GM21723 (cell line): ENCODE measurements around the gene JARID2.

Source experiments
- ATAC-seq: cut with Tn5 transposase; IDR thresholded peaks from one replicate; pipeline ENCODE4 v1.9.1; 2021; ENCODE audit warnings: mild to moderate bottlenecking, moderate library complexity; ENCODE audit not compliant: unreplicated experiment

The JARID2 gene

DNA sequence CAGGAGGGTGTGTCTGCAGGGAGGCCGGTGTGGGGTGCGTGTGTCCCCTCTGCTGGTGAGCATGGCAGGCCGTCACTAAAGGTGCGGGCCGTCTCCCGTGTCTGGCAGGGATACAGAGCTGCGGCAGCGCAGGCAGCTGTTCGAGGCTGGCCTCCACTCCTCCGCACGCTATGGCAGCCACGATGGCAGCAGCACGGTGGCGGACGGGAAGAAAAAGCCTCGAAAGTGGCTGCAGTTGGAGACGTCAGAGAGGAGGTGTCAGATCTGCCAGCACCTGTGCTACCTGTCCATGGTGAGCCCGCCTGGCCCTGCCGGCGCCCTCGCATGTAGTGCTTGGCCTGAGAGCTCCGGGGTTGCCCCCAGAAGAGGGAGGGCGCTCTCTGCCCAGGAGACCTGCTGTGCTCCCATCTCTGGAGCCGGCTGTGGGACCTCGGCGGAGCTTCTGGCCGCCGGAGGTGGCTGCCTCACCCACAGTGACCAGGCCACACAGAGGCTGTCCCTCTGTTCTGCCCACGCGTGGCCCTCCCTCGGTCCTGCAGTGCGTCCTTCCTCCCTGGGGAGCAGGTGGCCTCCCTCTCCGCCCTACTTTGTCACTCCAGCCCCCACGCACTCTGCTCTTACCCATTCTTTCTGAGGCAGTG lies 267.4 kb downstream of the JARID2 start:
- ATAC-seq: no peak

DNA sequence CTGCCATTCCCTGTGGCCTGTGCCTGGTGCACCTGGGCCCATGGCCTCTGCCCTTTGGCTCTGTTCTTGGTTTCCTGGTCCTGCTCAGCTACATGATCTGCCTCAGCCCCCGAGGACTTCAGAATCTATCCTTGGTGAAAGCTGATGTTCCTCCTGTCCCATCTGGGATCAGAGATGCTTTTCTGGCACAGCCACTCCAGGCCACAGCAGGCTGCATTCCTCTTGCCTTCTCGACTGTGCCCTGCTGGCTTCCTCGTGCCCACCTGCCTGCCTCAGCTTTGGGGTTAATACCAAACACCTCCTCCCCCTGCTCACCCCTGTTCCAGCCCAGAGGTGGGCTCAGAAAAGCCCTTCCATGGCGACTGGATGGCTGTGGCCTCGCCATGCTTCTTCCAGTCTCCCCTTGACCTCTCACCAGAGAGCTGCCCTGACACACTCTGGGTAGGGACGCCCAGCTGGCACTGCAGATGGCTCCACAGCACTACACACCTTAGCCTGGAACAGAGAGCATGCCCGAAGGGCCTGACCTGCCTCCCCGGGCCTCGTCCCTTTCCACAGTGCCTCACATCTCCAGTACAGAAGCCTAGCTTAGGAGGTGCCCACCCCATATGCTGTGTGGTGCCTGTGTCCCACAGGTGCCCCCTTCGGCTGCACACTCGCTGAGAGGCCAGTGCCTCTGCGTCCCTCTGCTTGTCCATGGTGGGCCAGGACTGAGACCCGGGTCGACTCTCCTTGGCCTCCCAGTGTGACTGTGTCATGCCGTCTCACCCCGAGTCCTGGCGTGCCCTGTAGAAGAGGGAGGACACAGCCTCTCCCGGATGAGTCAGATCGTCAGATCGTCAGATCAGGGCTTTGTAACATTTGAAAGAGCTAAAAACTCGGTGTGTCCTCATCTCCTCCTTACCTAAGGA lies 268.2 kb downstream of the JARID2 start:
- no peak for ATAC-seq

DNA sequence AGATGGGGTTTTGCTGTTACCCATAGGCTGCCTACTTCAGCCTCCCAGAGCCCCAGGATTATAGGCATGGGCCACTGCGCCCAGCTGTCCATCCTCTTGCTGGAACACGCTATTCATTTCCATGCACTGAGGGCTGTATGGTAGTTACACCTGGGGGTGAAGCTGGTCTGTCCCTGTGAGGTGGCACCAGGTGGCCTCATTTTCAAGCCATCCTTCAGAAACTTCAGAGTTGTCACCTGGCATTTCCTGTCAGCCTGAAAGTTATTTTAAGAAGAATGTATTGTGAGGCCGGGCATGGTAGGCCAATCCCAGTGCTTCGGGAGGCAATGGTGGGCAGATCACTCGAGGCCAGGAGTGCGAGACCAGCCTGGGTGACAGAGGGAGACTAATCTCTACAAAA lies 269.4 kb downstream of the JARID2 start:
- no peak for ATAC-seq

DNA sequence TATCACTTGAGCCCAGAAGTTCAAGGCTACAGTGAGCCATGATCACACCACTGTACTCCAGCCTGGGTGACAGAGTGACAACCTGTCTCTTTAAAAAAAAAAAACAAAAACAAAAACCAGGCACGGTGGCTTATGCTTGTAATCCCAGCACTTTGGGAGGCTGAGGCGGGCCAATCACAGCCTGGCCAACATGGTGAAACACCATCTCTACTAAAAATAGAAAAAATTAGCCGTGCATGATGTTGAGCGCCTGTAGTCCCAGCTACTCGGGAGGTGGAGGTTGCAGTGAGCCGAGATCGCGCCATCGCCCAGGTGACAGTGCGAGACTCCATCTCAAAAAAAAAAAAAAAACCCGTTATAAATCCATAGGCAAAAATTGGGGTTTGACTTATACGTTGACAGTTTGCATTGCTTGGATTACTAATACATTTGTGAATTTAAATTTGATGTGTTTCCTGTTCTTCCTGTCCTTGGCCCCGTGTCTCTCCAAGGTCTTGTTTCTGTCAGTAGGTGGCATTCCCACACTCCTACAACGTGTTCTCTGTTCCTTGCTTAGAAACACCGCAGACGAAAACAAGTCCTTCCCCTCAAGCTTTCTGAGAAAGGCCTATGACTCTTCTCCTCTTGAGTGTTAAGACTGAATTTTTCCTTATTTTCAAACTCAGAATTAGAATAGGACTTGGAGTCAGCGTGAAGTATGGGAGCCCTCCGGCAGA lies 269.9 kb downstream of the JARID2 start:
- ATAC-seq: no peak

DNA sequence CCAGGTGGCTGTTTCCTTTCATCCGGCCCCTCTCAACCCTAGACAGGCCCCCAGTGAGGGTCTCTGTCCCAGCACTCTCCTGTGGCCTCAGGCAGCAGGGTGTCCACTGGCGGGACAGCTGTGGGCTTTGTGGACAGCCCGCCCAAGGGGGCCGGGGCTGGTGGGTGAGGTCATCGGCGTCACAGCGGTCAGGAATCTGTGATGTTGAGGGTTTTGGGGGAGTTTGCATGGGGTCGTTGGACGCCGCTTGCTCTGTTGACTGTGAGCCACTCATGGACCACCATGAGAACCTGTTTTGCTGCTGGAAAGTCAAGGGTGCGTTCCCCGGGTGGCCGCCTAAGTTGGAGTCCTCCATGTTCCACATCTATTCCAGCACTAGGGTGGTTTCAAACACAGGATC lies 270.5 kb downstream of the JARID2 start:
- no peak for ATAC-seq

DNA sequence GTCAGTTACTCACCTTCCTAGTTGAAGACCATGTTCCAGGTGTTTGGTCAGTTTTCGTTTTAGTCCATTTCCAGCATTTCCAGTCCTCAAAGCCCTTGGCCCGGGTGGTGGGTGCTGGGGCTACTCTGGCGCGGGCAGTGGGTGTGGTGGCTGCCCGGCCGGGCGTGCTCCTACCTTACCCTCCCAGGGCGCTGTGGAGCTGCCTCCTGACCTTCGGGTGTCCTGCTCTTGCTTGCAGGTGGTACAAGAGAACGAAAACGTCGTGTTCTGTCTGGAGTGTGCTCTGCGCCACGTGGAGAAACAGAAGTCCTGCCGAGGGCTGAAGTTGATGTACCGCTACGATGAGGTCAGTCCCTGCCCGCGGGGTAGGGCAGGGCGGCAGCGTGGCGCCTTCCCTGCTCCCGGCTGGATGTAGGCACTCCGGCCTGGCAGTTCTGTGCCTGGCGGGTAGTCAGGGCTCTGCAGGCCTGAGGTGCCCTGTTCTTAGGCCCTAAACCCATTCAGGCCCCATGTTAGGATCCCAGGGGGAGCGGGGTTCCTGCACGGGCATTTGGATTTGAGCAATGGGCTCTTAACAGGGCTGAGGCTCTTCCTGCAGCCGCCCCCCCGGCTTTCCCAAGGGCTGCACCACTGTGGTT lies 271.2 kb downstream of the JARID2 start:
- ATAC-seq: no peak

DNA sequence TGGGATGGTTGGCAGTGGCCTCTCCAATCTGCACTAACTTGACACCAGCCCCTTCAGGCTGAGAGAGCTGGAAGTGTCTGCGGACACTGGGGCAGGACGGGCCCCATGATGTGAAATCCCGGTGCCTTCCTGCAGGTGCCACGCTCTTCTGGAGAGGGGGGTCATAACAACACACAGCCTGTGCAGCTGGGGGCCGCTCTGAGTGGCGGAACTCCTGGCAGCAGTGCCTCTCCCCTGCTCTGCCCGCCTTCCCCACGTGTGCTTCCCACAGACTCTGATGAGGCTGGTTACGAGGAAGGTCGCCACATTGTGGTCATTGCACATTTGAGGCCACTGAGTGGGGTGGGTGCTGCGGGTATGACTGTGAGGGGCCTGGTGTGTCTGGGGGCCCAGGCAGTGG lies 271.7 kb downstream of the JARID2 start:
- no peak for ATAC-seq

DNA sequence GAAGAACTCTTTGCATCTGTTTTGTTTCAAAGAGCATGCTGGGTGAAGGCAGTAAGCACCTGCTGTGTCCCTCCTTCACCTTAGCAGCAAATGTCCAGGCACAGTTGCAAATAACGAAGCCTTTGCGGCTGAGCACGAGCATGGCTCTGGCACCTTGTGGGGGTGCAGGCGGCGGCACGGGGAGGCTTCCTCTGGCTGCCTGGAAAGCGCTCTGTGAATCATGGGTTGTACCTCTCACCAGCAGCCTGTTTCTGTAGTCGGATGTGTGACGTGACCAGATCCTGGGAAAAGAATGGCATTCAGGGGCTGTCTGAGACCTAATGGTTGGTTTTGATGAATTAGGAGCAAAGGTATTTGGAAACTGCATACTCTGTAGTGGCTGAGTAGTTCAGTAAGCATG lies 272.2 kb downstream of the JARID2 start:
- no peak for ATAC-seq

DNA sequence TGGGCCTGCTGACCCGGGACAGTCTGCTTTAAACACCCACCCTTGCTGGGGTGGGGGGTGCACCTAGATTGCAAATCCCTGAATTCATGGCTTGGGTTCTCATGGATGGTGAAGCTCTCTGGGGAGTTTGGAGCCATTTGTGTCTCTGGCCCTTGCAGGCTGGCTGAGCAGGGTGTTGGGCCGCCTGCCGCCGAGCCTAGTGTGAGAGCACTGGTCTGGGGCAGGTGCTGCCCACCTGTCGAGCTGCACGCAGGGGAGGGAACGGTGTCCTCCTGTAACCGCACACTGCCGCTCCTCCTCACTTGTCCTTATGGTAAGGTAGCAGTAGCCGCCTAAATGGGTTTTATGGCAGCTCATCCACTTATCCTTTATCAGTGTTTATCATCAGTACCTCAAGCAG lies 273.0 kb downstream of the JARID2 start:
- no peak for ATAC-seq

DNA sequence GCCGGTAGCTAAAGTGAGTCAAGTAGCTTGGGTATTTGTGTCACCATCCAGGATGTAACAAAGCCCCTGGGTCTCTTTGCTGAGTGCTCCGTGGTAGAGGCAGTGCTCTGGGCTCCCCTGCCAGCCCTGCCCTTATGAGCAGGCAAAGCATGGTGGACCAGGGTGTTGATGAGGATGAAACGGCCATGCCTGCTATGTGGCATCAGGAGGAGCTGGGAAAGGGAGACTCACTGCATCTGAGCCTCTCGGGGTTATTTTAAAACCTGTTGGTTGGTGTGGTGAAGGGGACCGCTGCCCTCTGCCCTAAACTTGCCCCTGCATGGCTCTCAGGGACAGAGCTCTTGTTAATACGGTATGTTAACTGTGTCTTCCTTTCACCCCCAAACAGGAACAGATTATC lies 273.8 kb downstream of the JARID2 start:
- no peak for ATAC-seq

DNA sequence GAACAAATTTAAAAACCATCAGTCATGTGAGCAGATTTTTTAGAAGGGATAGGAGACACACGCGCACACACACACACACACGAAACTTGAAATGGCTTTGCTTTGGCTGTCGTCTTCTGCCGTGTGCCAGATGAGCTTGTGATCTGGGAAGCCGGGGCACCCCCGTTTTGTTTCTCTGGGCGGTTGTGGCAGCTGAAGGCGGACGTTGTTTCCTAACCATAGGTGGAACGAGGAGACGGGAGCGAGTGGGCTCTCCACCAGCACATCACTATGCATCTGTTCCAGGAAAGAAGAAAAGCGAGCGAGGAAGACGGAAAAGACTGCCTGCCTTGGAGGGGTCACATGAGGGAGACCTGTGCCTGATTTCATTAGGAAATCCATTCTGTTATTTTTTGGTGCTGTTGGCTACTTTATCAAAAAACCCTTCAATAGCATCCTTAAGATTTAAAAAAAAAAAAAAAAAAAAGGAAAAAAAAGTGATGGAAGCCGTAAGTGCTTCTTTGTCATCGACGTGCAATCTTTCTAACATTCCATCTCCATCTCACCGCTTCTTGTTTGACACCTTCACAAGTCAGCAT lies 274.8 kb downstream of the JARID2 start:
- no peak for ATAC-seq

DNA sequence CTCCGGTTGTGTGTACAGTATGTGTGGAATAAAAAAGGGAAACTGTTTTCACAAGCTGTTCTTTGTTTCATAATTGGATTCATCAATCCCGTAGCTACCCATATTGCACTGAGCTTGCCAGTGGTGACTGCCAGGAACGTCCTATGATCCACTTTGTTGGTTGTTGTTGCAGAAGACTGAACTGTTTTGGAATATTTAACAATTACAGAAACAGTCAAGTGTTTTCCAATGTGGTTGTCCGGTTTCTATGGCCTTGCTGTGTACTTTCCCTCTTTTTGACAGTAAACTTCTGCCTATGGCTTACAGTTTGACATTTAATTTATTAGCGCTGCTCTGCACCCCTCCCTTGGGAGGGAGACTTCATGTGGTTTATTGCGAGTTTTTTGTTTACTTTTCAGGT lies 275.7 kb downstream of the JARID2 start:
- ATAC-seq: no peak

DNA sequence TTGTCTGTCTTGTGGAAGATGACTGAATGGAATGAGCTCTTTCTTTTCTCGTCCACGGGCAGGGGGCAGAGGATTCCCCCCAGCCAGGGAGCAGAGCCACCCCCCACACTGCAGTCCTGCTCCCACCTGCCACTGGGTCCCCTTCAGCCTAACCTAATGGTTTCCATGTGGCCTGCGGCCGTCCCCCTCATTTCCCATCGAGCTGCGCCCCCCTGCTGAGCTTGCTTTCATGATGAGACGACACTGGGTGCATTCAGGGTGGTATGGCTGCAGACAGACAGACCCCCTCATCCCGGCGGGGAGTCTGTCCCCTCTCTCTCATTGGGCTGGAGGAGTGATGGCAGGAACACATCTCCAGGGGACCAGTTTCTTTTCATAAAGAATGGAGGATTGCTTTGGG lies 276.2 kb downstream of the JARID2 start:
- no peak for ATAC-seq

DNA sequence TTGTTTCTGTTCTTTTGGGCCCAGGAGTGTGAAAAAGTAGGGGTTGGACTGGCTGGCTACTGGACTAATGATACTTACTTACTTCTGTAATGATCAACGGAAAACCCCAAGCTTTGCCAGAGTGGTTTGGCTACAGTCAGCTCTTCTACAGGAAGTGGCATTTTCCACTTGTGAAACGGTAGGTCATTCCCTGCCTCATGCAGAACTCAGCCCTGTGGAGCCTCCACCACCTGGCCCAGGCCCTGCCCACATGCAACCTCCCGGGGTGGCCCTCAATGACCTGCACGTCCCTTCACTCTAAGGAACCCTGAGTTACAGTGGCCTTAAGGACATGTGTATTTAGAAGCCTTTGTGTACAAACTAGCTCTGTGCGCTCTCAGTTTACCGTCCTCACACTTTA lies 276.6 kb downstream of the JARID2 start:
- ATAC-seq: no peak

DNA sequence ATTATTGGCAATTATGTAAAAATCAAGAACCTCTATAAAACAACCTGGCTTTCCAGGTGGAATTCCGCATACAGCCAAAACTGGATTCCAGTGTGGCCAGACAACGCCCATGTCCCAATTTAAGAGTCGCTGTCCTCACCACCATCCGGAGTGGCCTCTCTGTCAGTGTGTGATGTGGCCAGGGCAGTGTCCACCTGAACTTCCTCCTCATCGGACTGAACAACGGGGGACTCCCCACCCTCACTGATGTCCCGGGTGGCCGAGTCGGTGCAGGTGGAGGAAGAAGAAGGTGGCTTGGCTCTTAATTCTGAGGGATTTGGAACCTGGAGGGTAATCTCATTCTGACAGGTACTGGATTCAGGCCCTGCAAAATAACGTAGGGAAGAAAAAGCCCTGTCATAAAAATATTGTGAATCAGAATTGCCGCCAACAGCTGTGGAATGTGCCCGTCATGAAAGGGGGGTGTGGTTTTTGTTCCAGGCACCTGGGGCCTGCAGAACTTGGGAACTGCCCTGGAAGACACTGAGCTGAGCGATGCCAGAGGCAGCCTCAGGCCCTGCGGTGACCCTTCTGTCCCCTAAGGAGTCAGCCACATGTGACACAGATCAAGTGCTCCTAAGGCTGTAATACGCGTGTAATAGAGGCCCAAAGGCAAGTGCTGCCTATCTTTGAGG lies 277.1 kb downstream of the JARID2 start:
- ATAC-seq: no peak

DNA sequence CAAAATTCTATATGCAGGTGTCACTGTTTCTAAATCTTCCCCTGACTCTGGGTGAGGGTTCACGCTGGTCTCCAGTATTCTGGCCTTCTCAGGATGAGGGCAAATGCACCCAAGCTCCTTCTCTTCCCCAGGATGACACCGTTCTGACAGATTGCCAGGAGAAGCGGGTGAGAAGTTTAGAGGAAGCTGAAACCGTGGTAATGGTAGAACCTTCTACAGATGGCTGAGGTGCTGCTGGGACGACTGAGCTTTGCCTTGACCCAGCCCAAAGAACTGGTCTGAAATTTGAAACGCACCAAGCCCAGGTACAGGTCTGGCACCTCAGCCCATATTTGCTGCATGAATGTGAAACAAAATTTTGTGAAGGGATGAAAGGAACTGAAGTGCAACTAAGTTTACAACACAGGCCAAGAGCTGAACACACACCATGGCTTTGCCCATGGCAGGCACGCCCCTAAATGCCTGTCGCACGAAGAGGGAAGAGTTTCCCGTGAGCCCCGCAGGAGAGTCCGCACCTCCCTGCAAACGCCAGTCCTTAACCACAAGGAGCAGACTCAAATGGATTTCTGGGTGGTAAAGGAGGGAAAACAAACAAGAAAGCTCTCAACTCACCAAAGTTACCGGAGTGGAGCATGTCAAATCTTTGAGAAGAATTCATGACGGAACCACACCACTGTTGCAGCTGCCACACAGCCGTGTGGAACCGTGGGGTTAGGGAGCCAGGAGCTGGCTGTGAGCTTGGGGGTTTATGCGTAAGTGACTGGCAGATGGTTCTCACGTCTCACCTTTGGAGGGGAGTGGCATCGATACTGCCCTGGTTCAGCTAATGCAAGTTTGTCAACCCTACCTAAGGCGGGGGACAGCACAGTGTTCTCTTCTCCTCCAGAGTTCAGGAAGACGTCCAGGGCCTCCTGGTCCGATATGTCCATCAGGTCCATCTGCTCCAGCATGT lies 278.1 kb downstream of the JARID2 start:
- ATAC-seq: no peak

DNA sequence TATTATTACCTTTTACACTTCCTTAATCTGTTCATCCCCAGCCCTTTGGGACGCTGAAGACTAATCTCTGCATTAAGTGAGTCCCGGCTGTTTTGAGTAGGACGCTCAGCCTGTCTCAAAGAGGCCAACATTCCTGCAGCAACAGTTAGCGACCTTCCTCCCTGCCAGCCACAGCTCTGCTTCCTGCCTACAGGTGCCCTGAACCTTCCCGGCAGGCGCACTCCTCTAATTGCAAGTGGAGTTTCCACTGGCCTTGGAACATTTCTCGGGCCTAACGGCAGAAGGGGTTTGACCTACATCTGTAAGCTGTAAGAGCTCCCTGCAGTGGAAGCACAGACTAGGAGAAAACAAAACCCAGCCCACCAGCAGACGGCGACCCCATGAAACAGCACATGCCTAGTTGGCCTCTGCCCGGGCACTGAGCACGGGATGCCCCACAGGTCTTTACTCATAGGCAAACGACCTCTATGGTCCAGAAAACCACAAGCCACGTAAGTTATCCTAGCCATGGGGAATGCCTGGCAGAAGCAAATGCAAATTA lies 279.1 kb downstream of the JARID2 start:
- ATAC-seq: no peak

DNA sequence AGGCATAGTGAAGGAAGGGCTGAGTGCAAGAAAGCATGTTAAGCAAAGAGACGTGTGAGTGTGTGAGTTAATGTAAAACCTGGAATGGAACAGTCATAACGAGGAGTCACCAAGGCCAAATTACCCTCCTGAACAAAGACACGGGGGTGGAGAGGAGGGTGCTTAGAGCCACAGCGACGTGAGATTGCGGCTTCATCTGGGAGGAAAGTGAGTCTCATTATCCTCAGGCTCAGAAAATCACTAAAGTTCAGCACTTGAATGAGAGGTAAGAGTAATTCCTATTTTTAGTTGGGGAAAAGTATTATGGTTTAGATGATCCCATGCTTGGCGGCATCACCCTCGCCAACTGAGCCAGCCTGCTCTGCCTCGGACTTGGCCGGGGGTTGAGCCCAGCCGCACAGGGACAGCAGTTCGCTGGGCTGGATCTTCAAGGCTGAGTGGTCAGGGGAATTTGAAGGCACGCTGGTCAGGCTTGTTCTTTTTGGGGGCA lies 280.4 kb downstream of the JARID2 start:
- no peak for ATAC-seq
